ENCODE results near the gene OR13J1.
"Not testable (repeated sequence)": the region's sequence is repeated elsewhere in the genome, so short reads cannot be mapped to it uniquely, and the experiment has no call there.

OR13J1 gene

DNA sequence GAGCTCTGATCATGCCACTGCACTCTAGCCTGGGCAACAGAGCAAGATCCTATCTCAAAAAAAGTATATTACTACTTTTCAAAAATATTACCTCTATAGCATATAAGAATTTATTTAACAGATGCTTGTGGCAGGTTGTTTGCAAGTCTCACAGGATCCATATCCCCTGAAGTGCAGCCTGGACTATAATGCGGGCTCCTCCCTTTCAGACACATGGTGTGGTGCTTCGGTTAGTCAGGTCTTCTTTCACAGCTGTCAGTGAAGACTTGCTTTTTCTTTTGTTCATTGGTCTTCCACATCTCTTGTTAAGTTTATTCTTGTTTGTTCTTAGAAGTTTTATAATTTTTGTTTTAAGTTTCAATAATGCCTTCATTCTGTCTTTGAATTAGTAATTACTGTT lies 26.4 kb upstream of the OR13J1 start:
- TF ChIP-seq, protein P1, sequence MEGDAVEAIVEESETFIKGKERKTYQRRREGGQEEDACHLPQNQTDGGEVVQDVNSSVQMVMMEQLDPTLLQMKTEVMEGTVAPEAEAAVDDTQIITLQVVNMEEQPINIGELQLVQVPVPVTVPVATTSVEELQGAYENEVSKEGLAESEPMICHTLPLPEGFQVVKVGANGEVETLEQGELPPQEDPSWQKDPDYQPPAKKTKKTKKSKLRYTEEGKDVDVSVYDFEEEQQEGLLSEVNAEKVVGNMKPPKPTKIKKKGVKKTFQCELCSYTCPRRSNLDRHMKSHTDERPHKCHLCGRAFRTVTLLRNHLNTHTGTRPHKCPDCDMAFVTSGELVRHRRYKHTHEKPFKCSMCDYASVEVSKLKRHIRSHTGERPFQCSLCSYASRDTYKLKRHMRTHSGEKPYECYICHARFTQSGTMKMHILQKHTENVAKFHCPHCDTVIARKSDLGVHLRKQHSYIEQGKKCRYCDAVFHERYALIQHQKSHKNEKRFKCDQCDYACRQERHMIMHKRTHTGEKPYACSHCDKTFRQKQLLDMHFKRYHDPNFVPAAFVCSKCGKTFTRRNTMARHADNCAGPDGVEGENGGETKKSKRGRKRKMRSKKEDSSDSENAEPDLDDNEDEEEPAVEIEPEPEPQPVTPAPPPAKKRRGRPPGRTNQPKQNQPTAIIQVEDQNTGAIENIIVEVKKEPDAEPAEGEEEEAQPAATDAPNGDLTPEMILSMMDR (conservative IDR thresholded peaks at IDR 0.05; ENCODE audit: low read depth, low read length) = no peak
- Histone ChIP-seq H3K4me2 (no peak overlapping the region), H4K20me1 (ENCODE audit: insufficient read depth) (no peaks in the 10 kb centered on the region), H3K36me3 (ENCODE audit: insufficient read depth) (no peaks in the 10 kb centered on the region), H3K9ac (no peak overlapping the region), H3K4me3 (IDR thresholded peaks at IDR 0.05; ENCODE audit: insufficient read depth, low read depth, low read length) (no peak overlapping the region), H3K27ac (no peak overlapping the region), H3K27me3 (ENCODE audit: insufficient read depth, low read depth) (no peaks in the 10 kb centered on the region), H2AFZ (ENCODE audit: low read depth) (no peak overlapping the region), H3K4me1 (ENCODE audit: low read depth, poor library complexity, severe bottlenecking) (peaks cover 36% of the 10 kb centered on the region), H3K79me2 (ENCODE audit: insufficient read depth, low read depth) (no peaks in the 10 kb centered on the region)

DNA sequence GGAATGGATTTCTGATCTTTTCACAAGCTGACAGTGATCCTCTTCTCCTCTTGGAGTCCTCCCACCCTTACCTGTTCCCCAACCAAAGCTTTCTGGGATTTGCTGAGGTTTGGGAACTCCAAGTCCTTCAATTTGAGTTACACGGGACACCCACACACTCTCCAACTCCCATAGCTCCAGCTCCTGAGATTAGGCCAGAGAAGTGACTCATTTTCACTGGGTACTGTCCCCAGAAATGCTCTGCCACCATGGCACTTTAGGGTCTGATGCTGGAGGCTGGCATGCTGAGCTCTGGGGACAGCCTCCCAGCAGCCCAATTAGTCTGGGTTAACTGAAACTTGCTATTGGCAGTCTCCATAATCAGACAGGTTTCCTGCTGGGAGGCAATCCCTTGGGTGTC lies 21.9 kb upstream of the OR13J1 start:
- no peak overlapping the region for H2AFZ ChIP-seq (ENCODE audit: low read depth)
- no peak overlapping the region for H3K4me2 ChIP-seq
- H3K9ac ChIP-seq = no peak overlapping the region

DNA sequence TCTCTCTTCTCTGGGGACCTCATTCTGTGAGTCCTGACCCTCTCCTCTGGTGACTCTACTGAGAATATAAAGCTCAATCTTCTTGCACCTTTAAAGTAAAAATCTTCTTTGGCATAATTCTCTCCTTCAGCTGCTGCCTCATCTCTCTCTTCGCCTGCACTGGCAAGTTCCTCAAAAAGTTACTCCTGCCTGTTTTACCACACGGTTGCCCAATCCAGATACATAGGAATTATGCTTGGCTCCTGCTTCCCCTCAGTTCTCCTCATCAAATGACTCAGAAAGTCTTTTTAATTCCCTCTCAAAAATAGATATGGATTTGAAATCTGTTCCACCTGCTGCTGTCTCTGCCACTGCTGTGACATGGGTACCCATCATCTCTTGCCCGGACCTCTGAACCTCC lies 21.4 kb upstream of the OR13J1 start:
- Histone ChIP-seq H3K27ac (no peak overlapping the region), H3K36me3 (ENCODE audit: insufficient read depth) (no peaks in the 10 kb centered on the region), H3K4me3 (IDR thresholded peaks at IDR 0.05; ENCODE audit: insufficient read depth, low read depth, low read length) (no peak overlapping the region), H4K20me1 (ENCODE audit: insufficient read depth) (no peaks in the 10 kb centered on the region), H3K9ac (no peak overlapping the region), H2AFZ (ENCODE audit: low read depth) (no peak overlapping the region), H3K4me1 (ENCODE audit: low read depth, poor library complexity, severe bottlenecking) (peaks cover 13% of the 10 kb centered on the region), H3K4me2 (no peak overlapping the region), H3K79me2 (ENCODE audit: insufficient read depth, low read depth) (no peaks in the 10 kb centered on the region), H3K27me3 (ENCODE audit: insufficient read depth, low read depth) (no peaks in the 10 kb centered on the region)
- TF ChIP-seq, protein P1 (conservative IDR thresholded peaks at IDR 0.05; ENCODE audit: low read depth, low read length) = no peak

More for the DNA sequence above, 21.9 kb upstream of the OR13J1 start:
- no peaks in the 10 kb centered on the region for H3K36me3 ChIP-seq (ENCODE audit: insufficient read depth)
- H3K27ac ChIP-seq = no peak overlapping the region
- H4K20me1 ChIP-seq (ENCODE audit: insufficient read depth) = no peaks in the 10 kb centered on the region
- TF ChIP-seq, protein P1 (conservative IDR thresholded peaks at IDR 0.05; ENCODE audit: low read depth, low read length) = no peak
- H3K27me3 ChIP-seq (ENCODE audit: insufficient read depth, low read depth) = no peaks in the 10 kb centered on the region
- peaks cover 17% of the 10 kb centered on the region for H3K4me1 ChIP-seq (ENCODE audit: low read depth, poor library complexity, severe bottlenecking)
- H3K4me3 ChIP-seq (IDR thresholded peaks at IDR 0.05; ENCODE audit: insufficient read depth, low read depth, low read length) = no peak overlapping the region
- no peaks in the 10 kb centered on the region for H3K79me2 ChIP-seq (ENCODE audit: insufficient read depth, low read depth)

DNA sequence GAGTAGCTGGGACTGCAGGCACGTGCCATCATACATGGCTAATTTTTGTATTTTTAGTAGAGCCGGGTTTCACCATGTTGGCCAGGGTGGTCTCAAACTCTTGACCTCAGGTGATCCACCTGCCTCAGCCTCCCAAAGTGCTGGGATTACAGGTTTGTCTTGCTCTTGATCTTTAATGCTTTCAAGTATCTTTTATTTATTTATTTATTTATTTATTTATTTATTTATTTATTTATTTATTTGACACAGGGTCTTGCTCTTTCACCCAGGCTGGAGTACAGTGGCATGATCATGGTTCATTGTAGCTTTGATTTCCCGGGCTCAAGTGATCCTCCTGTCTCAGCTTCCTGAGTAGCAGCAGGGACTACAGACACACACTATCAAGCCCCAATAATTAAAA lies 14.7 kb upstream of the OR13J1 start:
- not testable (repeated sequence) for H3K27ac ChIP-seq; H4K20me1 ChIP-seq (ENCODE audit: insufficient read depth); H3K27me3 ChIP-seq (ENCODE audit: insufficient read depth, low read depth); H3K9ac ChIP-seq; H2AFZ ChIP-seq (ENCODE audit: low read depth); H3K4me2 ChIP-seq; H3K4me1 ChIP-seq (ENCODE audit: low read depth, poor library complexity, severe bottlenecking); H3K79me2 ChIP-seq (ENCODE audit: insufficient read depth, low read depth); H3K36me3 ChIP-seq (ENCODE audit: insufficient read depth); H3K4me3 ChIP-seq (IDR thresholded peaks at IDR 0.05; ENCODE audit: insufficient read depth, low read depth, low read length)

DNA sequence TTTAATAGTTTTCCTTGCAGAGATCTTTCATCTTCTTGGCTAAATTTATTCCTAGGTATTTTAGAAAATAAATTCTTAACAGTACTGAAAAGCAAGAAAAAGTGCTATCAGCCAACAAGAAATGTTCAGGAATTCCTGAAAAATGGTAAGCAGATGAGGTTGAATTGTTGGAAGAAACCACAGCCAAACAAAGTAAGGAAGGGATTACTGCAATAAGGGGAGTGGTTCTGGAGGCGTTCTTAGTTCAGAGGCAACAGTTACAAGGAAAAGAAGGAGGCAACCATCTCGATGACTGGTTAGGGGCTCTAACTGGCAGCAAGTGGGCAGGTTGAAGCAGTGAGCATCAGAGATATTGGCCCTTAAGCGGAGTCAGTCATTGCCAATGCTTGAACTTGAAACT lies 12.8 kb upstream of the OR13J1 start:
- TF ChIP-seq, protein P1 (conservative IDR thresholded peaks at IDR 0.05; ENCODE audit: low read depth, low read length) = no peak
- Histone ChIP-seq H3K4me1 (ENCODE audit: low read depth, poor library complexity, severe bottlenecking) (no peaks in the 10 kb centered on the region), H4K20me1 (ENCODE audit: insufficient read depth) (no peaks in the 10 kb centered on the region), H3K4me2 (no peak overlapping the region), H3K36me3 (ENCODE audit: insufficient read depth) (no peaks in the 10 kb centered on the region), H3K79me2 (ENCODE audit: insufficient read depth, low read depth) (no peaks in the 10 kb centered on the region), H3K27ac (no peak overlapping the region), H2AFZ (ENCODE audit: low read depth) (no peak overlapping the region), H3K9ac (no peak overlapping the region), H3K27me3 (ENCODE audit: insufficient read depth, low read depth) (no peaks in the 10 kb centered on the region; the same call in 1 of the 2 replicates), H3K4me3 (IDR thresholded peaks at IDR 0.05; ENCODE audit: insufficient read depth, low read depth, low read length) (no peak overlapping the region)
